HL-60/S4 treated with retinoic acid at 250 ng/mL for 4 days and 3 days (cell line): ENCODE data around the gene OR8H1.

Experiments used
- in situ Hi-C: fragments of 300-500 bp; cut with MboI; formaldehyde crosslinking; loops from 2 replicates; pipeline ENCODE4 v1.7.0; 2022; ENCODE audit warnings: low sequenced_read_pairs

The OR8H1 gene

GRCh38 chr11:56292154-56292553, at the start of gene OR8H1:
Gene OR8H1 (minus strand): TSS chr11:56292254. CDS start chr11:56291062, 1,192 bp downstream.
- in situ Hi-C loops: no loop called here

- in situ Hi-C loops: no loop called here
Measured at GRCh38 chr11:56340289-56340688, 48.2 kb upstream of the OR8H1 start.

GRCh38 chr11:56333156-56333555, 41.1 kb upstream of the OR8H1 start:
- in situ Hi-C loops: no loop called here

- in situ Hi-C loops: no loop called here
Measured at GRCh38 chr11:56331861-56332491, 39.9 kb upstream of the OR8H1 start.

- in situ Hi-C loops: no loop called here
Measured at GRCh38 chr11:56314844-56315243, 22.8 kb upstream of the OR8H1 start, which contains the start of gene OR8K3. Gene OR8K3 (plus strand): TSS chr11:56315144. CDS start chr11:56318307, 3,163 bp downstream.

- in situ Hi-C loops: no loop called here
Measured at GRCh38 chr11:56307836-56308235, 15.8 kb upstream of the OR8H1 start.

- in situ Hi-C loops: no loop called here
Measured at GRCh38 chr11:56296898-56297297, 4.8 kb upstream of the OR8H1 start.

GRCh38 chr11:56273854-56274253, 18.2 kb downstream of the OR8H1 start, which contains the start of gene OR5T1:
Gene OR5T1 (plus strand): TSS chr11:56274154. CDS start chr11:56275639, 1,485 bp downstream.
- in situ Hi-C loops: no loop called here

GRCh38 chr11:56271092-56271491, 21.0 kb downstream of the OR8H1 start:
- in situ Hi-C loops: no loop called here

GRCh38 chr11:56251954-56252353, 40.1 kb downstream of the OR8H1 start, which contains the start of gene OR5T3:
Gene OR5T3 (plus strand): TSS chr11:56252254. CDS start chr11:56252254, 0 bp downstream.
- in situ Hi-C loops: no loop called here
